ENCODE measurements around the gene MRPS34. TPM values are rescaled to one million over a fixed set of nuclear protein-coding genes. Genes with fewer than 3 reads are reported as not detected.

Gene MRPS34
- total RNA-seq, 4 donors from 2014 or later: 67.3 to 146 (median 98.1) TPM

- Histone ChIP-seq H3K27me3 (no peaks in the 10 kb centered on the region), H3K4me1 (peaks cover 9 to 15% of the 10 kb centered on the region in 2 donors), H3K27ac (no peak overlapping the region), H3K36me3 (peaks cover 17 to 21% of the 10 kb centered on the region in 2 donors), H3K9me3 (no peaks in the 10 kb centered on the region), H3K4me3 (replicated peaks in 1 of 3) (no peak overlapping the region)
- no peak for DNase-seq
- 91% methylated on average over 19 to 30 of the region's 51 CpGs for WGBS, 2 donors
- intact Hi-C loops (cut with DNase I): no loop called here
- no peak for TF ChIP-seq POLR2A (IDR thresholded peaks at IDR 0.05)
- no peak for TF ChIP-seq CTCF (IDR thresholded peaks at IDR 0.05)
Measured at GRCh38 chr16:1786242-1787055, 13.5 kb upstream of the MRPS34 start.

- peaks cover 14 to 21% of the 10 kb centered on the region in 2 donors for H3K4me1 ChIP-seq
- whole genome bisulfite sequencing, 2 donors: 93 to 95% methylated on average over 11 to 14 of the region's 14 CpGs
Measured at GRCh38 chr16:1785846-1786170, 12.9 kb upstream of the MRPS34 start.

GRCh38 chr16:1784977-1785845 is 12.3 kb upstream of the MRPS34 start:
- Histone ChIP-seq H3K4me3 (replicated peaks in 1 of 3) (no peak overlapping the region), H3K9me3 (no peaks in the 10 kb centered on the region), H3K4me1 (peaks cover 14 to 24% of the 10 kb centered on the region in 2 donors), H3K27ac (no peak overlapping the region), H3K27me3 (no peaks in the 10 kb centered on the region), H3K36me3 (peaks cover 23 to 24% of the 10 kb centered on the region in 2 donors)
- no peak for TF ChIP-seq POLR2A (IDR thresholded peaks at IDR 0.05)
- TF ChIP-seq CTCF (IDR thresholded peaks at IDR 0.05): no peak
- intact Hi-C loops (cut with DNase I): no loop called here
- no peak for DNase-seq
- 85 to 89% methylated on average over 23 to 24 of the region's 26 CpGs for WGBS, 2 donors

More at GRCh38 chr16:1785846-1786170, 12.9 kb upstream of the MRPS34 start:
- DNase-seq: no peak
- H3K4me3 ChIP-seq (replicated peaks in 1 of 3): no peak overlapping the region
- TF ChIP-seq POLR2A (IDR thresholded peaks at IDR 0.05): no peak
- TF ChIP-seq CTCF (IDR thresholded peaks at IDR 0.05): no peak
- intact Hi-C loops (cut with DNase I): no loop called here
- peaks cover 17 to 21% of the 10 kb centered on the region in 2 donors for H3K36me3 ChIP-seq
- no peak overlapping the region for H3K27ac ChIP-seq
- H3K9me3 ChIP-seq: no peaks in the 10 kb centered on the region
- no peaks in the 10 kb centered on the region for H3K27me3 ChIP-seq

GRCh38 chr16:1782408-1783264 is 9.7 kb upstream of the MRPS34 start, which contains the start of the genes NUBP2 and SPSB3:
NUBP2 (plus strand) TSS chr16:1782960; CDS start chr16:1783021, 61 bp downstream.
SPSB3 (minus strand) TSS chr16:1782571; CDS start chr16:1781483, 1,088 bp downstream.
- Histone ChIP-seq H3K27ac (peak within 1 kb of the TSS in 1 of 3 donors; percentile 60), H3K4me1 (peaks cover 14 to 28% of the 10 kb centered on the region in 2 donors)

More at GRCh38 chr16:1782408-1783264, 9.7 kb upstream of the MRPS34 start, which contains the start of the genes NUBP2 and SPSB3:
- peaks cover 13 to 15% of the 10 kb centered on the region in 2 donors for H3K36me3 ChIP-seq
- TF ChIP-seq POLR2A (IDR thresholded peaks at IDR 0.05) (peak in 1 of 2 donors; percentile 66), CTCF (IDR thresholded peaks at IDR 0.05) (no peak)
- 0% methylated on average over 1 to 7 of the region's 102 CpGs for WGBS, 2 donors
- H3K4me3 ChIP-seq (replicated peaks in 1 of 3): peak within 1 kb of the TSS; percentile 61 to 92 (median 75)
- intact Hi-C loops (cut with DNase I): no loop called here
- H3K9me3 ChIP-seq: no peaks in the 10 kb centered on the region
- DNase-seq: peak; percentile 100
- H3K27me3 ChIP-seq: no peaks in the 10 kb centered on the region
